ENCODE data around the gene TRIM32.

The TRIM32 gene

GRCh38 chr9:116705531-116705930 lies 18.4 kb downstream of the TRIM32 start:
- no peak for DNase-seq (ENCODE audit: low spot score)

- DNase-seq (ENCODE audit: low spot score), result no peak
Observed at GRCh38 chr9:116706310-116707290, 19.5 kb downstream of the TRIM32 start.

- DNase-seq (ENCODE audit: low spot score), result no peak
Observed at GRCh38 chr9:116712781-116713180, 25.7 kb downstream of the TRIM32 start.

GRCh38 chr9:116713271-116713670 lies 26.2 kb downstream of the TRIM32 start:
- DNase-seq (ENCODE audit: low spot score), result no peak

GRCh38 chr9:116715751-116716150 lies 28.6 kb downstream of the TRIM32 start:
- DNase-seq (ENCODE audit: low spot score), result no peak

- DNase-seq (ENCODE audit: low spot score), result no peak
Observed at GRCh38 chr9:116716438-116716837, 29.3 kb downstream of the TRIM32 start.

- DNase-seq (ENCODE audit: low spot score), result no peak
Observed at GRCh38 chr9:116717150-116717549, 30.0 kb downstream of the TRIM32 start.

GRCh38 chr9:116718111-116718510 lies 31.0 kb downstream of the TRIM32 start:
- no peak for DNase-seq (ENCODE audit: low spot score)

GRCh38 chr9:116720111-116720510 lies 33.0 kb downstream of the TRIM32 start:
- no peak for DNase-seq (ENCODE audit: low spot score)

- DNase-seq (ENCODE audit: low spot score), result no peak
Observed at GRCh38 chr9:116721411-116721810, 34.3 kb downstream of the TRIM32 start.

GRCh38 chr9:116721944-116722343 lies 34.8 kb downstream of the TRIM32 start:
- no peak for DNase-seq (ENCODE audit: low spot score)

GRCh38 chr9:116724123-116724522 lies 37.0 kb downstream of the TRIM32 start:
- DNase-seq (ENCODE audit: low spot score), result no peak

GRCh38 chr9:116726602-116727001 lies 39.5 kb downstream of the TRIM32 start:
- DNase-seq (ENCODE audit: low spot score), result no peak

- DNase-seq (ENCODE audit: low spot score), result no peak
Observed at GRCh38 chr9:116733010-116733641, 46.0 kb downstream of the TRIM32 start.

GRCh38 chr9:116736399-116737151 lies 49.5 kb downstream of the TRIM32 start:
- DNase-seq (ENCODE audit: low spot score), result no peak

GRCh38 chr9:116737152-116737546 lies 50.0 kb downstream of the TRIM32 start:
- DNase-seq (ENCODE audit: low spot score), result peak; percentile 68

GRCh38 chr9:116741086-116741740 lies 54.1 kb downstream of the TRIM32 start:
- DNase-seq (ENCODE audit: low spot score), result no peak

GRCh38 chr9:116741742-116742141 lies 54.6 kb downstream of the TRIM32 start:
- no peak for DNase-seq (ENCODE audit: low spot score)

GRCh38 chr9:116749176-116749575 lies 62.1 kb downstream of the TRIM32 start:
- no peak for DNase-seq (ENCODE audit: low spot score)

- DNase-seq (ENCODE audit: low spot score), result no peak
Observed at GRCh38 chr9:116749772-116750171, 62.7 kb downstream of the TRIM32 start.

GRCh38 chr9:116750510-116750909 lies 63.4 kb downstream of the TRIM32 start:
- no peak for DNase-seq (ENCODE audit: low spot score)

All from NAMALWA (cell line).